NCI-H345 treated with DMSO at 0.1 percent for 48 hours (cell line): ENCODE data around the gene ZNF287.
A peak's percentile ranks its signal among the peaks of the same experiment; 100 is the strongest.
"Not testable (repeated sequence)": the region's sequence is repeated elsewhere in the genome, so short reads cannot be mapped to it uniquely, and the experiment has no call there.

Experiments
- DNase-seq: peaks from one replicate; lab custom pipeline; 2025; ENCODE audit not compliant: unreplicated experiment; lab: John Stamatoyannopoulos, UW

The ZNF287 gene

GRCh38 chr17:16568541-16569357 lies at the start of gene ZNF287:
ZNF287 (minus strand) TSS chr17:16569204; CDS start chr17:16567731, 1,473 bp downstream.
- peak; percentile 88 for DNase-seq

DNA sequence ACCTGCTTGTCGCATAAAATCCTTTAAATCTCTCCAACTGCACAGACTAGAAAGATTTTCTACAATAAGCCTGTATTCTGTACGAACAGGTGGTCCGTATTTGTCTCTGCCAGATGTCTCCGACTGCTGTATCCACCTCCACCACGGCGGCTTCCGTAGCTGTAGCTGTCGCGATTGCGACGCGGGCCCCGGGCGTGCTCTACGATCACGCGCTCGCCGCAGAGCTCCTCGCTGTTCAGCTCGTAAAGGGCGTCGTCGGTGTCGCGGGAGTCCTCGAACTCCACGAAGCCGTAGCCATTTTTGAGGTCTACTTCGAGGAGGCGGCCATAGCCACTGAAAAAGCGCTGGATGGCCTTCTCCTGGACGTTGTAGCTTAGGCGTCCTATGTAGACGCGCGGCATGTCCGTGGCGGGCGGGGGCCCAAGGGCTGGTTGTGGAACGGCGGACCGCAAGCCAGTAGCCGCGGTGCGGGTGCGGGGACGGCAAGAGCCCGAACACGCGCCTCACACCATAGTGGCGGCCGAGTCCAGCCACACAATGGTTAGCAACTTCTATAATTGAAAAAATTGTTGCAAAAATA lies 48.6 kb upstream of the ZNF287 start:
- no peak for DNase-seq

DNA sequence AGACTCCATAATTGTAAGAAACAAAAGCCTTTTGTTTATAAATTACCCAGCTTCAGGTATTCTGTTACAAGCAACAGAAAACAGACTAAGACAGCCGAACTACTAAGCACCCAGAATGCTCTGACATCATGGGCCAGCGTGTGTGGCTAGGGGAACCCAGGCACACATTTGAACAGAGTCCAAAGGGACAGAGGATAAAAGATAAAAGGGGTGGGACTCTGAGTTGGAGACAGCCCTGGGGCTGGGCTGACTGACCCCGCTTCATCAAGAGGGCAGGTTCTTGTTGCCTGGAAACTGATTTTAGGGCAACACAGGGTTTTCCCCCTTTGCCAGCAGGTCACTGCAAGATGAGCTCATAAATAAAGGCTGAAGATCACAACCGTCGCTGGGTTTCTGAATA lies 30.5 kb upstream of the ZNF287 start:
- DNase-seq: no peak

- no peak for DNase-seq
Observed at GRCh38 chr17:16593356-16594102, 24.5 kb upstream of the ZNF287 start.

GRCh38 chr17:16589097-16589969 lies 20.3 kb upstream of the ZNF287 start:
- peak; percentile 78 for DNase-seq

DNA sequence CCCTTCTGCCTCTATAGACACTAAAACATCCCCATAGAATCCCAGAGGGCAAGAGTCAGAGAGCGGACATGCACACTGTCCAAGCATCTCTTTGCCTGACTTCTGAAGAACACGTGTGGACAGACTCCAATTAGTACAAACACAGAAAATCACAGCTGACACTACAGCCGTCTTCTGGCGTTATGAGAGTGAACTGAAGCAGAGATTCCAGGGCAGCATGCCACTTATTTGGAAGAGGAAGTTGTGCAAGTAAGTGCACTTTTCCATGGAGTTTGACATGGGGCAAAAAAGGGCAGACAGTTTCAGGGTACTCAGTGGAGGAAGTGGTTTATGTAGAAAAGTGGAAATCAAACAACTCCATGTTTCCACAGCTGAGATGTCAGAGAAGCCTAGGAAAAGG lies 16.8 kb upstream of the ZNF287 start:
- DNase-seq: no peak

DNA sequence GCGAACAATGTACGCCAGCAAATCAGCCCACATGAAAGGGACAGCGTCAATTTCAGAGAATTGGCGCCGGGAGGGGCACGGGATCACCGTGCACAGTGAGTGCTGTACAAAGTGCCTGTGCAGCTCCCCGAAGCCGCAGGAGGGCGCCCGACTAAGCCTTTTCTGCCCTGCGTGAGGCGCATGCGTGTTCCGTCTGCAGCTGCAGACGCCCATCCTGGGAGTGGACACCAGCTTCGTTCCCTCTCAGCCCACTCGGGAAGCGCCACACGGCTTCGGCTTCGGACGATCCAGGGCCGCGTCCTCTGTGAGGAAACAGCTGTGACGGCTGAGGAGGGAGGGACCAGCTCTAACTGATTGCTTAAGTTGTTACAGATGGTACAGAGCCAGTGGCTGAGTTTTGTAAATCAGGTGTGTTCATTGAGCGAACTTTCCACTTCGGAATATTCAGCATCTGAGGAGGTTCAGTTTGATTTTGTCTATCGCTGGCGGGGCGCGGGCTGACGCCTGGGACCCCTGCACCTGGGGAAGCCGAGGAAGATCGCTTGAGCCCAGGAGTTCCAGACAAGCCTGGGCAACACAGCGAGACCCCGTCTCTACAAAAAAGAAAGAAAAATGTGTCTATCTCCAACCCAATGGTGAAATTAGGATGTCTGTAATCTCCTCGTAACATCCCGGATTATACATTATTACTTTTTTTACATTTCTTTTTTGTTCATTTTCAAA lies 15.4 kb upstream of the ZNF287 start:
- peak; percentile 75 for DNase-seq

DNA sequence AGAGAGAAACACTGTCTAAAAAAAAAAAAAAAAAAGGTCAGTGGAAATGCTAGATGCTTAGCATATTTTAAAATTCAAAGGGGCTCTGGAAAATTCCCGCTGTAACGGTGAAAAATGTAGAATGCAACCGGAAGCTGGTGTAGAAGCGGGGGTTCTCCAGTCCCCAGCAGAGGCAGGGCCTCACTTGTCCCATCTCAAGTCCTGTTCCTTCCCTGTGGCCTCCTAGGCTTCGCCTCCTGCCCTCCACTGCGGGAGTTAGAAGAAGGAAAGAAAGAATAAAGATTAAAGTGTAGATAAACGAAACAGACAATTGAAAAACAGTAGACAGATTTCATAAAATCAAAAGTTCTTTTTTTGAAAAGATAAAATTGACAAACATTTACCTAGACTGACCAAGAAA lies 14.8 kb upstream of the ZNF287 start:
- no peak for DNase-seq

DNA sequence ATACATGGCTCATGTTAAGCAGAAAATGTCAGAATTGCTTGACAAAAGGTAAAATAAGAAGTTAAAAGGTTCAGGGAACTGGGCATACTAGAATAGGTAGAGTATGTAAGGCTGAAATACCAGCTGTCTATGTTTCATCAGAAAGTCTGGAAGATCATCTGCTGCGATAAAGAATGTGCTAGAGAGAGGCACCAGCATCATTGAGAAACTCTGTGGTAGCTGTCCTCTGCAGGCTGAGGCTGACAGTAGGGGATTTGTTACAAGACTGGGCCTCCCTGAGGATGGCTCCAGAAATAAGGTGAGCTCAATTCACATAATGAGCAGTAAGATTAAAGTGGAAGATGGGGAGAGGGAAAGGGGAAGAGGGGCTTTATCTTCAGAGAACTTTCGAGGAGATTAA lies 4.5 kb upstream of the ZNF287 start:
- no peak for DNase-seq

- no peak for DNase-seq
Observed at GRCh38 chr17:16569358-16569712, 331 bp upstream of the ZNF287 start.

DNA sequence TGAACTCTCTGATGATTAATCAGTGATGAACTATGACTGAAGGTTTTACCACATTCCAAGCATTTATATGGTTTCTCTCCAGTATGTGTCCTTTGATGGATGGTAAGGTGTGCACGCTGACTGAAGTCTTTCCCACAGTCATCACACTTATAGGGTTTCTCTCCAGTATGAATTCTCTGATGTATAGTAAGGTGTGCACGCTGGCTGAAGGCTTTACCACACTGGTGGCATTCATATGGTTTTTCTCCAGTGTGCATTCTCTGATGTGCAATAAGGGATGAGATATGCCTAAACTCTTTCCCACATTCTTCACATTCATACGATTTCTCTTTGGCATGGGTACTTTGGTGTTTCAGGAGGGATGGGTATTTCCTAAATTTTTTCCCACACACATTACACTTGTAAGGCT lies 16.4 kb downstream of the ZNF287 start:
- no peak for DNase-seq

GRCh38 chr17:16551878-16552636 lies 16.9 kb downstream of the ZNF287 start:
- DNase-seq: no peak

DNA sequence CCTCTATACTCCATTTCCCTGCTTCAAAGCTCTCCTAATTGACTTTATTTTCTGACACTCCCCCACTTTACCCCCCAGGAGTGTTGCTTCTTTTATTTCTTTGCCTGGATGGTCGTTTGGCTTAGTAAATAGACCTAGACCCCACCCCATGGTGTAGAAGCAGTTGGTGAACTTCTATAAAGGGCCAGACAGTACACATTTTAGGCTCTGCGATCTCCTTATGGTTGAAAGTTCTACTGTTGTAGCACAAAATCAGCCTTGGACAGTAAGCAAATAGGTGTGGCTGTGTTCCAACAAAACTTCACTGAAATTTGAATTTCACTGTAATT lies 31.9 kb downstream of the ZNF287 start:
- no peak for DNase-seq

GRCh38 chr17:16534236-16534635 lies 34.8 kb downstream of the ZNF287 start:
- DNase-seq: no peak

DNA sequence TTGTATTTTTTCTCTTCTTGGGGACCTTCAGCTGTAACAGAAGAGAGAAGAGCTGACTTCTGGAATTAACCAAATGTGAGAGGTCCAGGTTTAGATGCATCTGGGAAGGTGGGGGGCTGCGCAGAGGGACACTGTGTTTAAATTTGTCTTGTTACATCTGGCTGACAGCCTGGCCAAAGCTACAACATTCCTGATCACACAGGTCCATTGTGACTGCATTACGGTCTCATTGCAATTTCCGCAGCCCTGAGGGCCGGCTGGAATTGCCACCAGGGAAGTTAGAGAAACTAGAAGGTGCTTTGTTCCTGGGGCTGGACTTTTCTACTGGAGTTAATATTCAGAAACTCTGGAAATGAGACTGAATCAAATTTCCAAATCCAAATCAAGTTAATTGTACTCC lies 39.1 kb downstream of the ZNF287 start:
- no peak for DNase-seq

- DNase-seq: no peak
Observed at GRCh38 chr17:16527298-16527697, 41.7 kb downstream of the ZNF287 start.

- not testable (repeated sequence) for DNase-seq
Observed at GRCh38 chr17:16525556-16525955, 43.4 kb downstream of the ZNF287 start.

DNA sequence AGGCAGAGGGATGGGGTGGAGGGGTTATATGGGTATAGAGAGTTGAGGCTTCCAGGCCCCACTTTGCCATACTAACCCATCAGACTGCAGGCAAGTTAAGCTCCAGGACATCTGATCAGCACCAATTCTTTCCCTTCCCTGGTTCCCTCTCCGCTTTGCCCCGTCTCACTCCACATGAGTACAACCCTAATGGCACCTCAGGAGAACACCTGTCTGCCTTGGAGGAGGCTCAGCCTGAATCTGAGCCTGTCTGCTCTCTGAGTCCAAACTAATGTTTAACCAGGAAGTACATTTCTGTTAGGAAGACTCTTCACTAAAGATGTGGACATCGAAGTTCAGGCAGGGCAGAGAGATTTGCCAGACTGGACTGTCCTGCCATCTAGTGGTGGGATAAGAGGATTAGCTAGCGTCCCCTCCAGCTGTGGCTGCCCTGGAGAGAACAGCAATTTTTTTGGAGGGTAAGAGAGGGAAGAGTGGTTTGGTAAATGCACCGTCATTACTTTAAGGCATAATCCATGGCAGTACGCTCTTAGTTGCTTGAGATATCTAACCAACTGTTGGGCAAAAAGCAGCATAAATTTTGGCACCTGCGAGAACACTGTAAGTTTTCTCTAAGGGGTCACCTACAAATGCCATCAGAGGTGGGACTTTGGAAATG lies 47.8 kb downstream of the ZNF287 start:
- DNase-seq: peak; percentile 65

GRCh38 chr17:16519021-16519420 lies 50.0 kb downstream of the ZNF287 start:
- no peak for DNase-seq
